Stromal cell of bone marrow (primary cell): ENCODE results near the gene EPB41L3.
"Not testable (repeated sequence)": the region's sequence is repeated elsewhere in the genome, so short reads cannot be mapped to it uniquely, and the experiment has no call there.

Source experiments
- DNase-seq: peaks from one replicate; pipeline ENCODE4 v3.0.0-alpha.2; 2012; ENCODE audit warnings: low read depth

Gene EPB41L3

GRCh38 chr18:5496305-5496704 lies 47.5 kb downstream of the EPB41L3 start:
- DNase-seq: no peak

GRCh38 chr18:5490753-5491480 lies 52.9 kb downstream of the EPB41L3 start:
- DNase-seq: no peak

- DNase-seq: no peak
Observed at GRCh38 chr18:5488844-5489243, 55.0 kb downstream of the EPB41L3 start.

GRCh38 chr18:5488044-5488443 lies 55.8 kb downstream of the EPB41L3 start:
- not testable (repeated sequence) for DNase-seq

- no peak for DNase-seq
Observed at GRCh38 chr18:5484526-5484925, 59.3 kb downstream of the EPB41L3 start.

- DNase-seq: no peak
Observed at GRCh38 chr18:5481621-5482020, 62.2 kb downstream of the EPB41L3 start.

GRCh38 chr18:5478261-5478660 lies 65.5 kb downstream of the EPB41L3 start:
- no peak for DNase-seq

DNA sequence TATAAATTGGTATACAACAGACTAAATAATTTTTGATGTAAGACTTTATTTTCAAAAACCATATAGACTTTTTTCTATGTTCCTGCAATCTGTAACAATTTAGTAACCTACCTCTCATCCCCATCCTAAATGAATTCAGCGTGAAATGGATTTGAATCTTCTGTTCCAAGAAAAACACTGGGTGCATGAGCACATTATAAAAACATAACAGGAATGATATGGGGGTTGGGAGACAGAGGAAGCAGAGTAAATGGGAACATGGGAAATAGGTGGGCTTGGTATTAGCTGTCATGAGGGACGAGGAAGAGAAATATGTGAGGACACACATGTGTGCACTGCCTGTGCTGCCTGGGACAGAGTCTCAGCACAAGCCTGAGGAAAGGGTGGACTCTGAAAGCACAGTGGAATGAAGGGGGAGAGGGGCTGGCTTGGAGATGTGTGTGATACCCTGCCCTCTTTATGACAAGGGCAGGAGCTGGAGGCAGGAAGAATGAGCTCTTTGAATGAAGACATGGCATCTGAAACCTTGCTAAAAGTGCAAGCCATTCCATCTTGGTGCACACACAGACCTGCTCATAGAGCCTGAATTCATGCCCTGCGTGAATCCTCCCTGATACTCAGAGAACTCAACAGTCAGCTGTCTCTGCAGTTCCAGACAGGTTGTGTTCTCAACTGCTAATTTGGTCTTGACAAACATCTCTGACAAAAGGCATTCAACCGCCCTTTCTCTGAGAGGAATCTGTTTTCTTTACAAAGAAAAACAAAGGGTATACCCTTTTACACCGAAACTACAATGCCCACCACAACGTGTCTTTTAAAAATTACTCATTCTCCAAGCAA lies 66.6 kb downstream of the EPB41L3 start:
- no peak for DNase-seq

GRCh38 chr18:5475267-5475666 lies 68.5 kb downstream of the EPB41L3 start:
- no peak for DNase-seq

GRCh38 chr18:5469340-5469739 lies 74.5 kb downstream of the EPB41L3 start:
- no peak for DNase-seq

DNA sequence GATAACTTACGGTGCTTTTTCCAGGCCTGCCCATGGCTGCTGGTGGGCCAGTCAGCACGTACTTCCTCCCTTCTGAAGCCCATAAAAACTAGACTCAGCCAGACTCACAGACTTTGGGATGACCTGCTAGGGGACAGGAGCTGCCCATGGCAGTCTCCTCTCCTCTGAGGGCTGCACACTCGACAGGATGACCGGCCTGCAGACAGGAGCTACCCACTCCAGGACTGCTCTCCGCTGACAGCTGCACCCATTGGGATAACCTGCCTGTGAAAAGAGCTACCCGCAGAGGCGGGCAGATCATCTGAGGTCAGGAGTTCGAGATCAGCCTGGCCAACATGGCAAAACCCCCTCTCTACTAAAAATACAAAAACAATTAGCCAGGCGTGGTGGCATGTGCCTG lies 75.4 kb downstream of the EPB41L3 start:
- no peak for DNase-seq

GRCh38 chr18:5467671-5468070 lies 76.1 kb downstream of the EPB41L3 start:
- DNase-seq: no peak

DNA sequence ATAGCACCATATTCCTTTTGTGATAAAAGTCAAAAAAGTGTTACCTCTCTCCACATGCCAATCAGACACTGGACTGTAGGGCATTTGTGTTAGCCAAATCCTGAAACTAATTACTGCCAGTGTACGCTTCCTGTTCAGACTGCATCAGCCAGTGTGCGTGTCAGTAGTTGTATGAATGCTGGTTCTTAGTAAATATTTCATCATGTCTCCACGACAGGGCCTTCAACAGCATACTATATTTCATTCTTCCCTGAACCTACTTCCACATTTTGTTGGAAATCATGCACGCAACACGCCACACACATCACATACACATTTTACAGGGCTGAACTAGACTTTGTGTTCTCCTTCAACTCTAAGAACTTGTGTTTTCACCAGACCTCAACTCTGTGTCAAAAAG lies 77.5 kb downstream of the EPB41L3 start:
- DNase-seq: no peak

- DNase-seq: no peak
Observed at GRCh38 chr18:5464251-5464650, 79.5 kb downstream of the EPB41L3 start.

- no peak for DNase-seq
Observed at GRCh38 chr18:5463831-5464230, 80.0 kb downstream of the EPB41L3 start.

- peak; percentile 87 for DNase-seq
Observed at GRCh38 chr18:5463390-5463789, 80.4 kb downstream of the EPB41L3 start.

DNA sequence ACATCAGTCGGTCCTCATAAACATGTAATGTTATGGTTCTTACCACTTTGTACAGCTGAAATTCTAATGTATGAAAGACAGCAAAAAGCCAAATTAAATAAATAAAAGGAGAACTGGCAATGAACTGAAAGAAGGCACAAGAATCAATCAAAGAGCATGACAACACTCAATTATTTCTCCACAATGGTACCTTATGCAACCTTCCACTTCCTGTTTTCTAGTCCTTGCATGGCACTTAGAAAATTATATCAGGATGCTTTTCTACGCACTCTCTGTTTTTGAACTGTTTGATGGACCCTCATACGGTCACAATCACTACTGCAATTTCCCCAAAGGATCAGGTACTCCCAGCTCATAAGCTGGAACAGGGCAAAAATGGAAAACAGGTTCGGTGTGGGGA lies 81.6 kb downstream of the EPB41L3 start:
- DNase-seq: no peak

- no peak for DNase-seq
Observed at GRCh38 chr18:5461041-5461440, 82.8 kb downstream of the EPB41L3 start.

DNA sequence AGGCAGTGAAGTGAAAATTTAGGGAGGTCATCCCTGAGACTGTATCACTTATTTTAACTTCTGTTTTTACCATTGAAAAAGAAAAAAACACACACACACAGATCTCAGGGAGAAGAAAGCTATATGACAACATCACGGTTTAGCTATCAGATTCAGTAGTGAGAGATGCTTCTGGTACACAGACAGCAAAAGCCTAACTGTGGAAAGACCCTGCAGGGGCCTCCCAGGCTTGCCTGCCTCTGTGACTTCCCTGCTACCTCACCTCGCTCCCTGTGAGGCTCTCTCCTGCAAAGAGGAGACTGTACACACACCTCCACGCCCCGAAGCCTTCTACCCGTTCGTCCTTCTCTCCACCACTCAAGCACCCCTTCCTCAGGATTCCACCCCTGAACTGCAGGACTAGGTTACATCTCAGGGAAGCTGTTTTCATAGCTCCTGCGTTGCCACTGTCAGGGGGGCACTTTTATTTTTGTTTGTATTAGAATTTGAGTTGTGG lies 86.3 kb downstream of the EPB41L3 start:
- DNase-seq: no peak

GRCh38 chr18:5456577-5457461 lies 87.0 kb downstream of the EPB41L3 start:
- no peak for DNase-seq

- no peak for DNase-seq
Observed at GRCh38 chr18:5455674-5456073, 88.1 kb downstream of the EPB41L3 start.

GRCh38 chr18:5452943-5453443 lies 90.8 kb downstream of the EPB41L3 start:
- DNase-seq: no peak
